Measurements from ENCODE around the gene RAP2A.

Gene RAP2A

GRCh38 chr13:97433727-97434396, at the start of gene RAP2A:
RAP2A (plus strand) TSS chr13:97434169; CDS start chr13:97434471, 302 bp downstream.
- ATAC-seq (peak; percentile 77), DNase-seq (ENCODE audit: low spot score in 2 of 2) (peak; percentile 78 to 92)
- no peaks in the 10 kb centered on the region for H3K9me3 Mint-ChIP-seq
- H3K27ac Mint-ChIP-seq: peak within 1 kb of the TSS; percentile 100
- peak within 1 kb of the TSS; percentile 91 for H3K4me3 Mint-ChIP-seq
- peaks cover 17% of the 10 kb centered on the region for H3K36me3 Mint-ChIP-seq
- peaks cover 35% of the 10 kb centered on the region for H3K4me1 Mint-ChIP-seq

GRCh38 chr13:97384371-97384770, 49.6 kb upstream of the RAP2A start:
- Mint-ChIP-seq H3K9me3 (no peaks in the 10 kb centered on the region), H3K4me3 (no peak overlapping the region), H3K4me1 (peaks cover 28% of the 10 kb centered on the region), H3K27ac (no peak overlapping the region), H3K36me3 (peaks cover 39% of the 10 kb centered on the region)
- no peak for ATAC-seq
- no peak for DNase-seq (ENCODE audit: low spot score in 2 of 2)

- Mint-ChIP-seq H3K27ac (no peak overlapping the region), H3K4me3 (no peak overlapping the region), H3K4me1 (peaks cover 28% of the 10 kb centered on the region), H3K9me3 (no peaks in the 10 kb centered on the region), H3K36me3 (peaks cover 34% of the 10 kb centered on the region)
- DNase-seq (ENCODE audit: low spot score in 2 of 2) (no peak), ATAC-seq (no peak)
Observed at GRCh38 chr13:97385146-97385545, 48.8 kb upstream of the RAP2A start.

GRCh38 chr13:97385854-97386253, 48.1 kb upstream of the RAP2A start:
- H3K9me3 Mint-ChIP-seq: no peaks in the 10 kb centered on the region
- H3K36me3 Mint-ChIP-seq: peaks cover 27% of the 10 kb centered on the region
- DNase-seq (ENCODE audit: low spot score in 2 of 2): no peak
- H3K27ac Mint-ChIP-seq: no peak overlapping the region
- H3K4me1 Mint-ChIP-seq: peaks cover 28% of the 10 kb centered on the region
- no peak overlapping the region for H3K4me3 Mint-ChIP-seq
- peak; percentile 57 for ATAC-seq

- ATAC-seq: peak; percentile 94
- peaks cover 28% of the 10 kb centered on the region for H3K4me1 Mint-ChIP-seq
- H3K4me3 Mint-ChIP-seq: peak overlapping the region; percentile 5
- H3K36me3 Mint-ChIP-seq: peaks cover 29% of the 10 kb centered on the region
- H3K9me3 Mint-ChIP-seq: no peaks in the 10 kb centered on the region
- DNase-seq (ENCODE audit: low spot score in 2 of 2): peak; percentile 4 to 61
- peak overlapping the region; percentile 38 for H3K27ac Mint-ChIP-seq
Observed at GRCh38 chr13:97386801-97387484, 47.0 kb upstream of the RAP2A start.

GRCh38 chr13:97387485-97387839, 46.5 kb upstream of the RAP2A start:
- Mint-ChIP-seq H3K4me1 (peaks cover 28% of the 10 kb centered on the region), H3K36me3 (peaks cover 24% of the 10 kb centered on the region), H3K9me3 (no peaks in the 10 kb centered on the region), H3K4me3 (peak overlapping the region; percentile 5), H3K27ac (peak overlapping the region; percentile 38)
- no peak for DNase-seq (ENCODE audit: low spot score in 2 of 2)
- ATAC-seq: no peak

GRCh38 chr13:97387890-97388289, 46.1 kb upstream of the RAP2A start:
- H3K9me3 Mint-ChIP-seq: no peaks in the 10 kb centered on the region
- peaks cover 22% of the 10 kb centered on the region for H3K36me3 Mint-ChIP-seq
- no peak for DNase-seq (ENCODE audit: low spot score in 2 of 2)
- peaks cover 28% of the 10 kb centered on the region for H3K4me1 Mint-ChIP-seq
- ATAC-seq: no peak
- H3K4me3 Mint-ChIP-seq: no peak overlapping the region
- no peak overlapping the region for H3K27ac Mint-ChIP-seq

GRCh38 chr13:97388373-97388772, 45.6 kb upstream of the RAP2A start:
- no peaks in the 10 kb centered on the region for H3K9me3 Mint-ChIP-seq
- H3K36me3 Mint-ChIP-seq: peaks cover 24% of the 10 kb centered on the region
- H3K4me3 Mint-ChIP-seq: no peak overlapping the region
- H3K27ac Mint-ChIP-seq: peak overlapping the region; percentile 57
- DNase-seq (ENCODE audit: low spot score in 2 of 2): no peak
- H3K4me1 Mint-ChIP-seq: peaks cover 28% of the 10 kb centered on the region
- ATAC-seq: no peak

GRCh38 chr13:97390941-97391600, 42.9 kb upstream of the RAP2A start:
- H3K9me3 Mint-ChIP-seq: no peaks in the 10 kb centered on the region
- no peak for DNase-seq (ENCODE audit: low spot score in 2 of 2)
- no peak overlapping the region for H3K27ac Mint-ChIP-seq
- peaks cover 19% of the 10 kb centered on the region for H3K36me3 Mint-ChIP-seq
- no peak for ATAC-seq
- H3K4me1 Mint-ChIP-seq: peaks cover 17% of the 10 kb centered on the region
- no peak overlapping the region for H3K4me3 Mint-ChIP-seq

GRCh38 chr13:97392020-97392419, 41.9 kb upstream of the RAP2A start:
- no peaks in the 10 kb centered on the region for H3K9me3 Mint-ChIP-seq
- ATAC-seq: no peak

GRCh38 chr13:97394542-97394941, 39.4 kb upstream of the RAP2A start:
- Mint-ChIP-seq H3K36me3 (peaks cover 14% of the 10 kb centered on the region), H3K4me3 (no peak overlapping the region), H3K4me1 (no peaks in the 10 kb centered on the region), H3K9me3 (no peaks in the 10 kb centered on the region), H3K27ac (no peak overlapping the region)
- ATAC-seq (no peak), DNase-seq (ENCODE audit: low spot score in 2 of 2) (no peak)

More at GRCh38 chr13:97392020-97392419, 41.9 kb upstream of the RAP2A start:
- H3K27ac Mint-ChIP-seq: no peak overlapping the region
- H3K36me3 Mint-ChIP-seq: peaks cover 19% of the 10 kb centered on the region
- peaks cover 8% of the 10 kb centered on the region for H3K4me1 Mint-ChIP-seq
- no peak overlapping the region for H3K4me3 Mint-ChIP-seq
- DNase-seq (ENCODE audit: low spot score in 2 of 2): no peak

- Mint-ChIP-seq H3K36me3 (peaks cover 14% of the 10 kb centered on the region), H3K4me3 (no peak overlapping the region), H3K9me3 (no peaks in the 10 kb centered on the region), H3K27ac (no peak overlapping the region), H3K4me1 (no peaks in the 10 kb centered on the region)
- DNase-seq (ENCODE audit: low spot score in 2 of 2) (no peak), ATAC-seq (no peak)
Observed at GRCh38 chr13:97395447-97396136, 38.4 kb upstream of the RAP2A start.

GRCh38 chr13:97397267-97397666, 36.7 kb upstream of the RAP2A start:
- Mint-ChIP-seq H3K9me3 (peaks cover 4% of the 10 kb centered on the region), H3K4me1 (no peaks in the 10 kb centered on the region), H3K36me3 (peaks cover 7% of the 10 kb centered on the region), H3K4me3 (no peak overlapping the region), H3K27ac (no peak overlapping the region)
- DNase-seq (ENCODE audit: low spot score in 2 of 2) (no peak), ATAC-seq (no peak)

- H3K9me3 Mint-ChIP-seq: peaks cover 4% of the 10 kb centered on the region
- H3K4me3 Mint-ChIP-seq: no peak overlapping the region
- ATAC-seq: no peak
- no peaks in the 10 kb centered on the region for H3K4me1 Mint-ChIP-seq
- no peaks in the 10 kb centered on the region for H3K36me3 Mint-ChIP-seq
- H3K27ac Mint-ChIP-seq: no peak overlapping the region
- no peak for DNase-seq (ENCODE audit: low spot score in 2 of 2)
Observed at GRCh38 chr13:97401421-97401820, 32.5 kb upstream of the RAP2A start.

All from stimulated activated effector memory CD8-positive, alpha-beta T cell treated with anti-CD3 and anti-CD28 coated beads, Interleukin-12 subunit alpha, Interleukin-12 subunit beta, amount 100 ng/mL, for 72 hours (primary cell).